Tibial nerve (tissue), 4 donors: Measurements from ENCODE around the gene ID3. TPM values are rescaled to one million over a fixed set of nuclear protein-coding genes. Genes with fewer than 3 reads are reported as not detected.

Experiments
- DNase-seq, 2 donors: peaks; one replicate each; pipeline ENCODE4 v3.0.0-alpha.2; 2019; ENCODE audit warnings: low spot score in 2 of 2
- H3K27ac ChIP-seq, 4 donors: fragments of 200-600 bp; sonication (generic) in 3 of 4; one replicate each; pipeline ENCODE4 v1.5.1; 2017 to 2019; ENCODE audit warnings: mild to moderate bottlenecking in 1 of 4
- H3K27me3 ChIP-seq, 2 donors: fragments of 200-600 bp; sonication (generic) in 1 of 2; one replicate each; pipeline versions ENCODE4 v1.5.1 to v1.6.0; 2017 to 2019
- H3K36me3 ChIP-seq, 3 donors: fragments of 200-600 bp; sonication (generic); one replicate each; pipeline ENCODE4 v1.5.1; 2018 to 2019
- H3K4me1 ChIP-seq, 4 donors: fragments of 200-600 bp; sonication (generic) in 3 of 4; one replicate each; pipeline ENCODE4 v1.5.1; 2017 to 2019
- H3K4me3 ChIP-seq, 4 donors: fragments of 200-600 bp; sonication (generic) in 3 of 4; one replicate each; pipeline ENCODE4 v1.5.1; 2017 to 2019; ENCODE audit warnings: mild to moderate bottlenecking in 1 of 4, moderate library complexity in 1 of 4
- H3K9me3 ChIP-seq, 4 donors: fragments of 200-600 bp; sonication (generic) in 3 of 4; one replicate each; pipeline ENCODE4 v1.5.1; 2017 to 2019
- CTCF ChIP-seq, 5 experiments: fragments of 200-600 bp in 3 of 5; fragments of 450-650 bp in 2 of 5; sonication (generic) in 3 of 5; IDR thresholded peaks; one replicate each; pipeline ENCODE4 v1.5.1; 2016 to 2019; ENCODE audit warnings: antibody characterized with exemption in 5 of 5, mild to moderate bottlenecking in 3 of 5, moderate library complexity in 2 of 5
- EP300 ChIP-seq, 2 donors: sonication (generic); formaldehyde crosslinking; IDR thresholded peaks; one replicate each; pipeline ENCODE4 v1.6.1; 2017; ENCODE audit warnings: antibody characterized with exemption in 2 of 2, mild to moderate bottlenecking in 1 of 2
- POLR2A ChIP-seq, 2 donors: fragments of 450-650 bp; IDR thresholded peaks; one replicate each; pipeline ENCODE4 v1.6.1; 2017; ENCODE audit warnings: antibody characterized with exemption in 2 of 2, mild to moderate bottlenecking in 2 of 2, moderate library complexity in 2 of 2
- WGBS, 2 donors: methylation state at CpG; one replicate each; pipeline ENCODE4 v1.1.5; 2018; 5-methylcytosine and 5-hydroxymethylcytosine counted together
- total RNA-seq, 4 donors: library from RNA; depleted of rRNA; stranded (reverse); fragments of >200 nt; gene quantifications; one replicate each; pipeline ENCODE4 v1.1.0, GENCODE V29; 2016

The ID3 gene
- total RNA-seq, 4 donors from 2014 or later: 263 to 369 (median 312) TPM

- H3K27ac ChIP-seq: peak overlapping the region in 1 of 4 donors; percentile 32
- WGBS, 2 donors: 34 to 41% methylated on average over 9 of the region's 9 CpGs
- no peak for DNase-seq
Measured at GRCh38 chr1:23548704-23549143, 10.6 kb downstream of the ID3 start.

GRCh38 chr1:23546897-23547584, 12.3 kb downstream of the ID3 start:
- Histone ChIP-seq H3K4me3 (no peak overlapping the region), H3K27ac (peak overlapping the region in 1 of 4 donors; percentile 15), H3K27me3 (no peaks in the 10 kb centered on the region), H3K36me3 (no peaks in the 10 kb centered on the region), H3K9me3 (no peaks in the 10 kb centered on the region), H3K4me1 (peaks cover 0 to 15% (median 0%) of the 10 kb centered on the region in 4 donors)
- 80 to 81% methylated on average over 8 of the region's 8 CpGs for WGBS, 2 donors
- no peak for TF ChIP-seq POLR2A (IDR thresholded peaks at IDR 0.05)
- no peak for TF ChIP-seq EP300 (IDR thresholded peaks at IDR 0.05)
- no peak for TF ChIP-seq CTCF (IDR thresholded peaks at IDR 0.05)
- no peak for DNase-seq

More at GRCh38 chr1:23548704-23549143, 10.6 kb downstream of the ID3 start:
- no peak overlapping the region for H3K4me3 ChIP-seq
- no peaks in the 10 kb centered on the region for H3K36me3 ChIP-seq
- TF ChIP-seq POLR2A (IDR thresholded peaks at IDR 0.05): no peak
- no peak for TF ChIP-seq EP300 (IDR thresholded peaks at IDR 0.05)
- no peak for TF ChIP-seq CTCF (IDR thresholded peaks at IDR 0.05)
- no peaks in the 10 kb centered on the region for H3K9me3 ChIP-seq
- peaks cover 0 to 22% (median under 1%) of the 10 kb centered on the region in 4 donors for H3K4me1 ChIP-seq
- H3K27me3 ChIP-seq: no peaks in the 10 kb centered on the region

- peaks cover 0 to 15% (median 0%) of the 10 kb centered on the region in 4 donors for H3K4me1 ChIP-seq
- WGBS, 2 donors: 94 to 95% methylated on average over 9 of the region's 9 CpGs
- TF ChIP-seq POLR2A (IDR thresholded peaks at IDR 0.05) (no peak), EP300 (IDR thresholded peaks at IDR 0.05) (no peak), CTCF (IDR thresholded peaks at IDR 0.05) (no peak)
Measured at GRCh38 chr1:23545851-23546250, 13.4 kb downstream of the ID3 start.

GRCh38 chr1:23544444-23545389, 14.6 kb downstream of the ID3 start:
- TF ChIP-seq POLR2A (IDR thresholded peaks at IDR 0.05): no peak
- peak; percentile 81 to 97 (median 91) for TF ChIP-seq CTCF (IDR thresholded peaks at IDR 0.05)
- peak in 1 of 2 donors; percentile 36 for TF ChIP-seq EP300 (IDR thresholded peaks at IDR 0.05)
- H3K27me3 ChIP-seq: no peaks in the 10 kb centered on the region
- H3K36me3 ChIP-seq: no peaks in the 10 kb centered on the region
- 35 to 42% methylated on average over 8 of the region's 8 CpGs for WGBS, 2 donors
- peaks cover 0 to 19% (median under 1%) of the 10 kb centered on the region in 4 donors for H3K4me1 ChIP-seq
- no peaks in the 10 kb centered on the region for H3K9me3 ChIP-seq
- no peak overlapping the region for H3K27ac ChIP-seq
- peak; percentile 68 to 84 for DNase-seq
- H3K4me3 ChIP-seq: no peak overlapping the region

More at GRCh38 chr1:23545851-23546250, 13.4 kb downstream of the ID3 start:
- no peak overlapping the region for H3K27ac ChIP-seq
- no peak overlapping the region for H3K4me3 ChIP-seq
- DNase-seq: no peak
- no peaks in the 10 kb centered on the region for H3K36me3 ChIP-seq
- no peaks in the 10 kb centered on the region for H3K9me3 ChIP-seq
- no peaks in the 10 kb centered on the region for H3K27me3 ChIP-seq
